Body of pancreas (tissue), 4 donors: ENCODE measurements around the gene KDELR3. TPM values are rescaled to one million over a fixed set of nuclear protein-coding genes. Genes with fewer than 3 reads are reported as not detected.

Source experiments
- ATAC-seq: fragments of 150-250 bp; one replicate; pipeline ENCODE4 v1.9.1; 2016
- DNase-seq, 4 donors: peaks; one replicate each; pipeline ENCODE4 v3.0.0-alpha.2; 2019
- H3K27ac ChIP-seq, 4 donors: fragments of 200-600 bp; sonication (generic); 1 replicate in 3 of 4; 2 replicates in 1 of 4; pipeline versions ENCODE4 v1.5.1 to v1.6.1; 2016 to 2019; ENCODE audit warnings: mild to moderate bottlenecking in 1 of 4, mixed read lengths in 1 of 4, moderate library complexity in 1 of 4
- H3K27me3 ChIP-seq, 2 donors: fragments of 200-600 bp; sonication (generic); one replicate each; pipeline ENCODE4 v1.6.0; 2016; ENCODE audit warnings: mild to moderate bottlenecking in 1 of 2
- H3K36me3 ChIP-seq, 2 donors: fragments of 200-600 bp; sonication (generic); replicated peaks in 1 of 2; 2 replicates each; pipeline ENCODE4 v1.5.1; 2016; ENCODE audit warnings: low read depth in 2 of 2; ENCODE audit not compliant: insufficient read depth in 1 of 2
- H3K4me1 ChIP-seq: fragments of 200-600 bp; sonication (generic); one replicate; pipeline ENCODE4 v1.6.0; 2016
- H3K4me3 ChIP-seq, 2 donors: fragments of 200-600 bp; sonication (generic); 1 replicate in 1 of 2; 2 replicates in 1 of 2; pipeline ENCODE4 v1.5.1; 2016 to 2019
- H3K9me3 ChIP-seq, 3 donors: fragments of 200-600 bp; sonication (generic); 1 replicate in 2 of 3; 2 replicates in 1 of 3; pipeline ENCODE4 v1.5.1; 2016
- POLR2A ChIP-seq, 3 donors: fragments of 450-650 bp; IDR thresholded peaks; one replicate each; pipeline ENCODE4 v1.6.1; 2016; ENCODE audit warnings: antibody characterized with exemption in 3 of 3, mild to moderate bottlenecking in 2 of 3
- WGBS, 2 donors: methylation state at CpG; one replicate each; pipeline ENCODE4 v1.1.5; 2017; 5-methylcytosine and 5-hydroxymethylcytosine counted together
- intact Hi-C: fragments of 100-400 bp; cut with DNase I; formaldehyde crosslinking; loops from one replicate; pipeline ENCODE4 v1.15.1; 2023
- total RNA-seq, 2 donors: library from RNA; depleted of rRNA; stranded (reverse); fragments of >200 nt; gene quantifications; one replicate each; pipeline ENCODE4 v1.1.0, GENCODE V29; 2016
- TF ChIP-seq, protein P1 (sequence below), 7 experiments: fragments of 450-650 bp in 4 of 7; fragments of 200-600 bp in 3 of 7; sonication (generic) in 3 of 7; IDR thresholded peaks; one replicate each; pipeline ENCODE4 v1.5.1; 2016 to 2019; ENCODE audit warnings: antibody characterized with exemption in 7 of 7

The KDELR3 gene
- total RNA-seq, 2 donors from 2014 or later = 5.6 to 16.3 TPM

DNA sequence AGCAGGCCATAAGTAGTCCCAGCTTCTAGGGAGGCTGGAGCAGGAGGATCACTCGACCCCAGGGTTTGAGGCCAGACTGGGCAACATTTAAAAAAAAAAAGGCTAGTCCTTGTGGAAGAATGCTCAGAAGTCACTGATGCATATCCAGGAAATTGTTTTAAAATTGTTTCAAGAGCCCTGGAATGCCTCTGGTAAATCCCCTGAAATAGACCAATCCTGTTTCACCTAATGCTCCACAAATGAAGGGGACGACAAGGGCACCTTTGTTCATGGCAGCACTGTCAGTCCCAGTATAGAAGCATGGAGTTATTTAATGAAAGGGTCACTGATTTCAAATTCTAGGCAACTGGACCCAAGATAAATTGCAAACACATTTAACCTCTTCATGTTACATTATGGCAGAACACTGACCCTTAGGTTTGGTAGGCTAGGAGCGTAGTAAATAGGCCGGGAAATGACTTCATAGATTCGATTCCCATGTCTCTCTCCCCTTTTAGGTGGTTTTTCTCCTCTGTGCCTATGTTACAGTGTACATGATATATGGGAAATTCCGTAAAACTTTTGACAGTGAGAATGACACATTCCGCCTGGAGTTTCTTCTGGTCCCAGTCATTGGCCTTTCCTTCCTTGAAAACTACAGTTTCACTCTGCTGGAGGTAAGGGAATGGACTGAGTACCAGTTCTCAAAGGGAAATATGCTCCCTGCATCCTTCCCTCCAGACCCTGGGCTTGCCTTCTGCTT lies 11.4 kb downstream of the KDELR3 start:
- no peak for DNase-seq
- WGBS, 2 donors = 73 to 74% methylated on average over 7 of the region's 7 CpGs

DNA sequence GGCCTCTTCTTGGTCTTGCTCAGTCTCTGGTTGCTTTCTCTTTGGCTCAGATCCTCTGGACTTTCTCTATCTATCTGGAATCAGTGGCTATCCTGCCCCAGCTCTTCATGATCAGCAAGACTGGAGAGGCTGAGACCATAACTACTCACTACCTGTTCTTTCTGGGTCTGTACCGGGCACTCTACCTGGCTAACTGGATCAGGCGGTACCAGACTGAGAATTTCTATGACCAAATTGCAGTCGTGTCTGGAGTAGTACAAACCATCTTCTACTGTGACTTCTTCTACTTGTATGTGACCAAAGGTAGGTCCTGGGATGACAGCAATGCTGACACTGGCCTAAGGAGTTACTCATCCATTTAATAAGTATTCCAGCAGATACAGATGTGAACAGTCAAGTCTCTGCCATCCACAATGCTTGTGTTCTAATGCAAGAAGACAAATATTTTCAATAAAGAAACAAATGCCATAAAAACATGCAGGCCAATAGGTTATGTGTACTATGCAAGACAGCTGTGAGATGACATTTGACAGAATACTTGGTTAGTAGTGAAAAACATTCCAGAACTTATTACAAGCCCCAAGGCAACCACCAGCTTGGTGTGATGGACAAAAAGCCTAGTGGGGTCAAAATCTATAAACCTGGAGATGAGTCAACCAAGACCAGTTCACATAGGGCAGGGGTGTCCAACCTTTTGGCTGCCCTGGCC lies 13.4 kb downstream of the KDELR3 start:
- Histone ChIP-seq H3K27ac (no peak overlapping the region), H3K4me1 (no peaks in the 10 kb centered on the region), H3K4me3 (no peak overlapping the region), H3K27me3 (no peaks in the 10 kb centered on the region), H3K9me3 (no peaks in the 10 kb centered on the region), H3K36me3 (peaks cover 14 to 36% of the 10 kb centered on the region in 2 donors)
- 84 to 89% methylated on average over 3 of the region's 3 CpGs for WGBS, 2 donors
- ATAC-seq = no peak
- TF ChIP-seq, protein P1, sequence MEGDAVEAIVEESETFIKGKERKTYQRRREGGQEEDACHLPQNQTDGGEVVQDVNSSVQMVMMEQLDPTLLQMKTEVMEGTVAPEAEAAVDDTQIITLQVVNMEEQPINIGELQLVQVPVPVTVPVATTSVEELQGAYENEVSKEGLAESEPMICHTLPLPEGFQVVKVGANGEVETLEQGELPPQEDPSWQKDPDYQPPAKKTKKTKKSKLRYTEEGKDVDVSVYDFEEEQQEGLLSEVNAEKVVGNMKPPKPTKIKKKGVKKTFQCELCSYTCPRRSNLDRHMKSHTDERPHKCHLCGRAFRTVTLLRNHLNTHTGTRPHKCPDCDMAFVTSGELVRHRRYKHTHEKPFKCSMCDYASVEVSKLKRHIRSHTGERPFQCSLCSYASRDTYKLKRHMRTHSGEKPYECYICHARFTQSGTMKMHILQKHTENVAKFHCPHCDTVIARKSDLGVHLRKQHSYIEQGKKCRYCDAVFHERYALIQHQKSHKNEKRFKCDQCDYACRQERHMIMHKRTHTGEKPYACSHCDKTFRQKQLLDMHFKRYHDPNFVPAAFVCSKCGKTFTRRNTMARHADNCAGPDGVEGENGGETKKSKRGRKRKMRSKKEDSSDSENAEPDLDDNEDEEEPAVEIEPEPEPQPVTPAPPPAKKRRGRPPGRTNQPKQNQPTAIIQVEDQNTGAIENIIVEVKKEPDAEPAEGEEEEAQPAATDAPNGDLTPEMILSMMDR (IDR thresholded peaks at IDR 0.05) = no peak
- TF ChIP-seq POLR2A (IDR thresholded peaks at IDR 0.05) = no peak
- DNase-seq = no peak
- intact Hi-C loops = no loop called here

More for the DNA sequence above, 11.4 kb downstream of the KDELR3 start:
- Histone ChIP-seq H3K27ac (peak overlapping the region in 2 of 4 donors; percentile 7 to 33), H3K4me1 (no peaks in the 10 kb centered on the region), H3K36me3 (peaks cover 9 to 21% of the 10 kb centered on the region in 2 donors), H3K4me3 (no peak overlapping the region), H3K27me3 (no peaks in the 10 kb centered on the region), H3K9me3 (no peaks in the 10 kb centered on the region)
- TF ChIP-seq, protein P1 (IDR thresholded peaks at IDR 0.05) = no peak
- intact Hi-C loops = no loop called here
- no peak for ATAC-seq

DNA sequence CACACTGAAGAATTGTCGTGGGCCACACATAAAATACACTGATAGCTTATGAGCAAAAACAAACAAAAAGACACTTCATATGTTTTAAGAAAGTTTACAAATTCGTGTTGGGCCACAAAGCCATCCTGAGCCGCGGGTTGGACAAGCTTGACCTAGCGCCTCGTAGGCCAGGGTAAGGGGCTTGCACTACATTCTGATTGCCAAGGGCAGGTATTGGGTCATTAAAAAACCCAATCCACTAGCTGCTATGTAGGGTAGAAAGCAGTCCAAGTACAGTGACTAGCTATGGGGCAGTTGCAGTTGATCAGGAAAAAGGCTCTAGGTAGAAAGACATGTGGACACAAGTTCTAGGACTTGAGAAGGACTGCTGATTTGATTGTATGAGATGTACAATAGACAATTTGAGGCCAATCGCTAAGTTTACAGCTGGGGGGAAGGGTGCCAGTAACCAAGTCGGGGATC lies 14.0 kb downstream of the KDELR3 start:
- ATAC-seq (no peak), DNase-seq (peak in 1 of 4 donors; percentile 12)
- Histone ChIP-seq H3K9me3 (no peaks in the 10 kb centered on the region), H3K4me3 (no peak overlapping the region), H3K27ac (no peak overlapping the region), H3K4me1 (no peaks in the 10 kb centered on the region), H3K27me3 (no peaks in the 10 kb centered on the region), H3K36me3 (peaks cover 18 to 41% of the 10 kb centered on the region in 2 donors)
- TF ChIP-seq, protein P1 (IDR thresholded peaks at IDR 0.05) = no peak
- TF ChIP-seq POLR2A (IDR thresholded peaks at IDR 0.05) = peak in 1 of 3 donors; percentile 4
- WGBS, 2 donors = 83 to 84% methylated on average over 8 of the region's 8 CpGs
- intact Hi-C loops = no loop called here

DNA sequence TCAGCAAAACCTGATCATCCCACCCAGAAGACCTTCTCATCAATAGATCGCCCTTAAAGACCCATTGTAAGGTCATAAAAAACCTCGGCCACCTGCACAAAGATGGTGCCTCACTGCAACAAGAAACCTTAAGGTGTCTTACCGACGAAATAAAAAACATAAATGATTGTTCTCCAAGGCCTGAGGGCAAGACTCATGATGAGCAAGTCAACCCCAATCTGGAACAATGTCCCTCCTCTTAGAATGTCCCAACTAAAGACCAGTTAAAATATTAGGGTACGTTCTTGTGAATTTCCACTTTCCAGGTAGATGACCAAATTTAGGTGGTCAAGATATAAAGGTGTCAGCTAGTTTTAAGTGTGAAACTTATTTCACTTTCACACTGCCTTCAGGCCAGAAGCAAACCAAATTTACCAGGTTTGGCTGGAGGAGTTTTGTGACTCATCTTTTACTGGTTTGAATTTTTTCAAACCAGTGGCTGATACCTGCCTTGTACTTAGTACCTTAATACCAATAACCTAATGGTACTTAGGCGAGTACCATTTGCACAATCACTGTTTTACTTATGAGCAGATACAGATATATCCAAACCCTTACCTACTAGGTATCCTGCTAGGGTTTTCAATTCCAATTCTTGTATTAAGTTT lies 14.9 kb downstream of the KDELR3 start:
- TF ChIP-seq, protein P1 (IDR thresholded peaks at IDR 0.05) = no peak
- no peak for TF ChIP-seq POLR2A (IDR thresholded peaks at IDR 0.05)

More for the DNA sequence above, 14.9 kb downstream of the KDELR3 start:
- H3K27ac ChIP-seq = no peak overlapping the region
- no peaks in the 10 kb centered on the region for H3K27me3 ChIP-seq
- H3K4me1 ChIP-seq = no peaks in the 10 kb centered on the region
- DNase-seq = no peak
- 93 to 97% methylated on average over 6 of the region's 6 CpGs for WGBS, 2 donors
- H3K9me3 ChIP-seq = no peaks in the 10 kb centered on the region
- peaks cover 25 to 47% of the 10 kb centered on the region in 2 donors for H3K36me3 ChIP-seq
- H3K4me3 ChIP-seq = no peak overlapping the region
- intact Hi-C loops = no loop called here
- ATAC-seq = no peak
